Cardiac muscle cell (in vitro differentiated cells and primary cell): Measurements from ENCODE around the gene AQP2. TPM values are rescaled to one million over a fixed set of nuclear protein-coding genes. Genes with fewer than 3 reads are reported as not detected.

ENCODE experiments used
- DNase-seq, 2 donors: peaks; one replicate each; pipeline versions ENCODE4 v3.0.0 to v3.0.0-alpha.2; 2010 to 2017; ENCODE audit warnings: low read depth in 1 of 2, low spot score in 1 of 2
- H3K27ac ChIP-seq: fragments of 200-600 bp; sonication (generic); 2 replicates; pipeline ENCODE4 v1.5.1; 2016
- H3K27me3 ChIP-seq: fragments of 200-600 bp; sonication (generic); 2 replicates; pipeline ENCODE4 v1.6.0; 2016; ENCODE audit warnings: control low read depth
- H3K36me3 ChIP-seq: fragments of 200-600 bp; sonication (generic); 2 replicates; pipeline ENCODE4 v1.5.1; 2016; ENCODE audit warnings: control low read depth
- H3K4me1 ChIP-seq: fragments of 200-600 bp; sonication (generic); 2 replicates; pipeline ENCODE4 v1.8.1; 2017; ENCODE audit warnings: low read depth, mild to moderate bottlenecking, mixed run types
- H3K4me3 ChIP-seq: fragments of 200-600 bp; sonication (generic); 2 replicates; pipeline ENCODE4 v1.5.1; 2016; ENCODE audit warnings: mild to moderate bottlenecking
- H3K9me3 ChIP-seq: fragments of 200-600 bp; sonication (generic); 2 replicates; pipeline ENCODE4 v1.5.1; 2017; ENCODE audit warnings: low read depth, mild to moderate bottlenecking, control low read depth
- polyA plus RNA-seq: library from polyadenylated mRNA; unstranded; fragments of >200 nt; fragmentation: Nextera tagmentation; extraction: Ambion mirVana; gene quantifications from 2 replicates; pipeline ENCODE4 v1.2.1, GENCODE V29; 2016
- total RNA-seq: library from RNA; depleted of rRNA; stranded (reverse); fragments of >200 nt; gene quantifications from 2 replicates; pipeline ENCODE4 v1.2.3, GENCODE V29; 2016
- TF ChIP-seq, protein P1 (sequence below): IDR thresholded peaks from 2 replicates; pipeline ENCODE4 v1.5.1; 2012; ENCODE audit warnings: low read depth, mild to moderate bottlenecking, low read length

AQP2 gene
- total and polyA plus RNA-seq, 2 experiments from 2014 or later, result not detected

DNA sequence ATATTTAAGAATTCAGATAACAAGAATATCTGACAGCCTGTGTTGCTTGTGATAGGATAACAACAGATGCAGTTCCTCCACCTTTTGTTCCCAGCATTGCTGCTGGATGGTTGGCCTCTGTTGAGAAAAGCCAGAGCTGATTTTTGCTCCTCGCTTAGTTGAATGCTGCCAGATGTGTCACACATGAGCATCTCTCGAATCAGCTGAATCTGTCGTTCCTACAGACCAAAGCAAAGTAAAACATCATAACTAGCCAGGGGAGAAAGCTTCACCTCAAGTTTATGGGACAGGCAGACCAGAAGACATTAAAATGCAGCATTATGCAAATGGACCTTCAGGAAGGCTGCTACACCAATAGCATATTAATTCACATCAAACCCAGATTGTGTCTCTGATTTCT is 54.6 kb downstream of the AQP2 start:
- Histone ChIP-seq H3K27ac (no peak overlapping the region), H3K9me3 (no peaks in the 10 kb centered on the region), H3K4me3 (no peak overlapping the region), H3K4me1 (peaks cover 25% of the 10 kb centered on the region), H3K27me3 (no peaks in the 10 kb centered on the region), H3K36me3 (no peaks in the 10 kb centered on the region)
- no peak for DNase-seq
- TF ChIP-seq, protein P1, sequence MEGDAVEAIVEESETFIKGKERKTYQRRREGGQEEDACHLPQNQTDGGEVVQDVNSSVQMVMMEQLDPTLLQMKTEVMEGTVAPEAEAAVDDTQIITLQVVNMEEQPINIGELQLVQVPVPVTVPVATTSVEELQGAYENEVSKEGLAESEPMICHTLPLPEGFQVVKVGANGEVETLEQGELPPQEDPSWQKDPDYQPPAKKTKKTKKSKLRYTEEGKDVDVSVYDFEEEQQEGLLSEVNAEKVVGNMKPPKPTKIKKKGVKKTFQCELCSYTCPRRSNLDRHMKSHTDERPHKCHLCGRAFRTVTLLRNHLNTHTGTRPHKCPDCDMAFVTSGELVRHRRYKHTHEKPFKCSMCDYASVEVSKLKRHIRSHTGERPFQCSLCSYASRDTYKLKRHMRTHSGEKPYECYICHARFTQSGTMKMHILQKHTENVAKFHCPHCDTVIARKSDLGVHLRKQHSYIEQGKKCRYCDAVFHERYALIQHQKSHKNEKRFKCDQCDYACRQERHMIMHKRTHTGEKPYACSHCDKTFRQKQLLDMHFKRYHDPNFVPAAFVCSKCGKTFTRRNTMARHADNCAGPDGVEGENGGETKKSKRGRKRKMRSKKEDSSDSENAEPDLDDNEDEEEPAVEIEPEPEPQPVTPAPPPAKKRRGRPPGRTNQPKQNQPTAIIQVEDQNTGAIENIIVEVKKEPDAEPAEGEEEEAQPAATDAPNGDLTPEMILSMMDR, result no peak

DNA sequence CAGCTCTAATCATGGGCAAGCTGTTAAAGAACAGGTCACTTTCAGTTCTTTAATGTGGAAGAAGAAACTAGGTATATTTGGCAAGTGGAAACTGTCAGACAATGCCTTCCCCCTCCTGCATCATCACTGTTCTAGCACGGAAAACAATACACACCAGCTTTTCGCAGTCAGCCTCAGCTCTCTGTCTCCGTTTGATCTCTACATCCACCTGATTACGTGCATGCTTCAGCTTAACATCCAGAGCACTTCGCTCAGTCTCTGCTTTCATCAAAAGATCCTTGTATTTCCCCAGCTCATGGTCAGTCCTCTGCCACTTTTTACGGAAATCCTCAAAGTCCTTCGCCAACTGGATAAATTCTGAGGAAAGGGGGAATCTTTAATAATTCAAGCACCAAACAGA is 55.7 kb downstream of the AQP2 start:
- H3K9me3 ChIP-seq, result no peaks in the 10 kb centered on the region
- TF ChIP-seq, protein P1, result no peak
- peaks cover 25% of the 10 kb centered on the region for H3K4me1 ChIP-seq
- H3K27me3 ChIP-seq, result no peaks in the 10 kb centered on the region
- H3K4me3 ChIP-seq, result no peak overlapping the region
- H3K27ac ChIP-seq, result no peak overlapping the region
- no peaks in the 10 kb centered on the region for H3K36me3 ChIP-seq
- DNase-seq, result no peak

DNA sequence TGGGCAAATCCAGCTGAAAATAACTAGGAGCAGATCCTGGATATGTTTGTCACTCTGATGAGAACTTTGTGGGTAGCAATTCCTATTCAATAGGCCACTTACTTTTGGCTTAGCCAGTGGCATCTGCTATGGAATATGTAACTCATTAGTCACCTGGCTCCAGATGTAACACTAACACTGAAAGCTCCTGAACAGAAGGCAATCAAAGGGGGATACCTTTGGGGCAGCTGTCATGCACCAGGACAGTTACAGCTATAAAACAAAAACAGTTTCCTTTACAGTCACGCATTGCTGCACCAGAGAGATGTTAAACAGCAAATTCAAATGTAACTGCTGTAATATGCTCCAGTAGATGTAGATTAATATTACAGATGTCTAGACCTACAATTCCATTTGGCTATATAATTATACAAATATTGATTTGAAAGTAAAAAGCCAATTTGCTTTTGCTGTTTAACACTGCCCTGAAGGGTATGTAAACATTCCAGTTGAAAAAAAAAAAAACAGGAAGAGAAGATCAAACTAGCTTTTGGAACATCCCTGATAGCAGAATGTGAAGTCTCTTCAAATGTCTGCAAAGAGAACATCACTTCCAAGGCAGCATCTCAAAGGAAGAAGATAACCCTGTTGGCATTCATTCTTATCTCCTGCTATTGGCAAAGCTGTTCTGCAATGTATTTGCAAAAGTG is 56.4 kb downstream of the AQP2 start:
- TF ChIP-seq, protein P1, result no peak
- H3K9me3 ChIP-seq, result no peaks in the 10 kb centered on the region
- H3K4me1 ChIP-seq, result peaks cover 25% of the 10 kb centered on the region
- no peak overlapping the region for H3K4me3 ChIP-seq
- H3K27ac ChIP-seq, result no peak overlapping the region
- DNase-seq, result no peak
- no peaks in the 10 kb centered on the region for H3K27me3 ChIP-seq
- H3K36me3 ChIP-seq, result no peaks in the 10 kb centered on the region

Other genes starting within 250 kb of the AQP2 start
- gene FMNL3, start 243.3 kb upstream of the AQP2 start, total RNA-seq, result 5.1 and 5.6 TPM in 2 replicates
- 2.9 and 4.7 TPM in 2 replicates for gene FMNL3, start 243.3 kb upstream of the AQP2 start, polyA plus RNA-seq
- gene TMBIM6, start 209.2 kb upstream of the AQP2 start, total RNA-seq, result 192 and 232 TPM in 2 replicates
- gene TMBIM6, start 209.2 kb upstream of the AQP2 start, polyA plus RNA-seq, result 388 and 524 TPM in 2 replicates
- 47.2 and 61.1 TPM in 2 replicates for gene NCKAP5L, start 122.3 kb upstream of the AQP2 start, total RNA-seq
- 32.0 and 38.5 TPM in 2 replicates for gene NCKAP5L, start 122.3 kb upstream of the AQP2 start, polyA plus RNA-seq
- 5.9 and 7.1 TPM in 2 replicates for gene BCDIN3D, start 107.6 kb upstream of the AQP2 start, total RNA-seq
- 6.4 and 8.9 TPM in 2 replicates for gene BCDIN3D, start 107.6 kb upstream of the AQP2 start, polyA plus RNA-seq
- 0.06 TPM in 1 of 2 replicates, not detected in the other for gene FAIM2, start 46.8 kb upstream of the AQP2 start, total RNA-seq
- gene FAIM2, start 46.8 kb upstream of the AQP2 start, polyA plus RNA-seq, result 0.49 TPM in 1 of 2 replicates, not detected in the other
- gene AQP5, start 11.1 kb downstream of the AQP2 start, total RNA-seq, result 1.6 TPM in 1 of 2 replicates, not detected in the other
- gene AQP5, start 11.1 kb downstream of the AQP2 start, polyA plus RNA-seq, result 0.56 and 0.74 TPM in 2 replicates
- gene AQP6, start 22.2 kb downstream of the AQP2 start, total RNA-seq, result 1.8 TPM in 1 of 2 replicates, not detected in the other
- 0.26 and 0.42 TPM in 2 replicates for gene AQP6, start 22.2 kb downstream of the AQP2 start, polyA plus RNA-seq
- gene RACGAP1, start 74.8 kb downstream of the AQP2 start, total RNA-seq, result 10.4 and 63.9 TPM in 2 replicates
- gene RACGAP1, start 74.8 kb downstream of the AQP2 start, polyA plus RNA-seq, result 13.4 and 57.3 TPM in 2 replicates
- 5.0 and 7.0 TPM in 2 replicates for gene ASIC1, start 106.9 kb downstream of the AQP2 start, total RNA-seq
- gene ASIC1, start 106.9 kb downstream of the AQP2 start, polyA plus RNA-seq, result 4.6 and 6.9 TPM in 2 replicates
- 97.8 and 108 TPM in 2 replicates for gene SMARCD1, start 134.6 kb downstream of the AQP2 start, total RNA-seq
- gene SMARCD1, start 134.6 kb downstream of the AQP2 start, polyA plus RNA-seq, result 40.7 and 45.1 TPM in 2 replicates
- 1.7 and 3.4 TPM in 2 replicates for gene GPD1, start 153.3 kb downstream of the AQP2 start, total RNA-seq
- gene GPD1, start 153.3 kb downstream of the AQP2 start, polyA plus RNA-seq, result 2.5 and 4.3 TPM in 2 replicates
- 43.9 and 105 TPM in 2 replicates for gene COX14, start 161.5 kb downstream of the AQP2 start, total RNA-seq
- gene COX14, start 161.5 kb downstream of the AQP2 start, polyA plus RNA-seq, result 234 and 265 TPM in 2 replicates
- gene CERS5, start 216.6 kb downstream of the AQP2 start, total RNA-seq, result 51.9 and 78.4 TPM in 2 replicates
- gene CERS5, start 216.6 kb downstream of the AQP2 start, polyA plus RNA-seq, result 107 and 127 TPM in 2 replicates